ENCODE results near the gene SEMA4D.

The SEMA4D gene

DNA sequence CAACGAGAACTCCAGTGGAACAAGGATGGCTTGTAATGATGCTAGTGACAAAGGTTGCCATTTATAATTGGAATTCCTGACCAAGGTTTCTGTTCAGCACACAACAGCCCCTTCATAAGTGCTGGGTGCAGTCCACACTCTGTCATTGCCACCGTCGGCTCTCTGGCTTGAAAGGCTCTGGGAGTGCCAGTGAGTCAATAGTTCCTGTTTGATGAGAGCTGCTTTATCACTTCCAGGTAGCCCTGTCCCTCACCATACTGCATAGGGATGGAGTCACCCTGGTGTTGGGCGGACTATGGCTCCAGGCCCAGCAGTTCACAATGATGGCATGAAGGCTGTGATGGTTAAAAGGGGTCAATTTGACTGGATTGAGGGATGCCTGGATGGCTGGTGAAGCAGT lies 34.6 kb upstream of the SEMA4D start:
- Mint-ChIP-seq H3K36me3 (ENCODE audit: low read depth) (no peaks in the 10 kb centered on the region), H3K27me3 (ENCODE audit: low read depth, poor library complexity) (peaks cover 3% of the 10 kb centered on the region), H3K4me1 (peaks cover 42% of the 10 kb centered on the region), H3K9me3 (peaks cover 31% of the 10 kb centered on the region), H3K4me3 (no peak overlapping the region), H3K27ac (no peak overlapping the region)
- TF ChIP-seq, protein P1, sequence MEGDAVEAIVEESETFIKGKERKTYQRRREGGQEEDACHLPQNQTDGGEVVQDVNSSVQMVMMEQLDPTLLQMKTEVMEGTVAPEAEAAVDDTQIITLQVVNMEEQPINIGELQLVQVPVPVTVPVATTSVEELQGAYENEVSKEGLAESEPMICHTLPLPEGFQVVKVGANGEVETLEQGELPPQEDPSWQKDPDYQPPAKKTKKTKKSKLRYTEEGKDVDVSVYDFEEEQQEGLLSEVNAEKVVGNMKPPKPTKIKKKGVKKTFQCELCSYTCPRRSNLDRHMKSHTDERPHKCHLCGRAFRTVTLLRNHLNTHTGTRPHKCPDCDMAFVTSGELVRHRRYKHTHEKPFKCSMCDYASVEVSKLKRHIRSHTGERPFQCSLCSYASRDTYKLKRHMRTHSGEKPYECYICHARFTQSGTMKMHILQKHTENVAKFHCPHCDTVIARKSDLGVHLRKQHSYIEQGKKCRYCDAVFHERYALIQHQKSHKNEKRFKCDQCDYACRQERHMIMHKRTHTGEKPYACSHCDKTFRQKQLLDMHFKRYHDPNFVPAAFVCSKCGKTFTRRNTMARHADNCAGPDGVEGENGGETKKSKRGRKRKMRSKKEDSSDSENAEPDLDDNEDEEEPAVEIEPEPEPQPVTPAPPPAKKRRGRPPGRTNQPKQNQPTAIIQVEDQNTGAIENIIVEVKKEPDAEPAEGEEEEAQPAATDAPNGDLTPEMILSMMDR (IDR thresholded peaks at IDR 0.05), result no peak
- DNase-seq, result no peak

DNA sequence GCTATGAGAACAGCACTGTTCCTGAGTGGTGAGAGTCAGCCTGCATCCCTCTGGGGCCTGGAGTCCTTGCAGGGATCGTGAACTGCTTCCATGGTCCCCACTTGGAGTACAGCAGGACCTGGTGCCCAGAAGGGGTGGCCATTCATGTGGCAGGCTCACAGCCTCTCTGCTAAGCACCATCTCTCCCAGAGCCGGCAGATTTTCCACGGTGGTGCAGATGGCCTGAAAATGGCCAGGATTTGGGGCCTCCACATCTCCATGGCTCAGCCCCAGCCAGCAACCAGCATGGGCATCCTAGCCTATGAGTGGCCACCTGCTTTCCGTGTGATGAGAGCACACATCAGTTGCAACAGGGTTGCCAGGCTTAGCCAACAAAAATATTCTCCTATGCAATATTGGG lies 33.9 kb upstream of the SEMA4D start:
- no peaks in the 10 kb centered on the region for H3K36me3 Mint-ChIP-seq (ENCODE audit: low read depth)
- H3K27ac Mint-ChIP-seq, result no peak overlapping the region
- DNase-seq, result no peak
- H3K27me3 Mint-ChIP-seq (ENCODE audit: low read depth, poor library complexity), result peaks cover 2% of the 10 kb centered on the region
- peaks cover 42% of the 10 kb centered on the region for H3K4me1 Mint-ChIP-seq
- no peak overlapping the region for H3K4me3 Mint-ChIP-seq
- TF ChIP-seq, protein P1 (IDR thresholded peaks at IDR 0.05), result no peak
- H3K9me3 Mint-ChIP-seq, result peaks cover 31% of the 10 kb centered on the region

DNA sequence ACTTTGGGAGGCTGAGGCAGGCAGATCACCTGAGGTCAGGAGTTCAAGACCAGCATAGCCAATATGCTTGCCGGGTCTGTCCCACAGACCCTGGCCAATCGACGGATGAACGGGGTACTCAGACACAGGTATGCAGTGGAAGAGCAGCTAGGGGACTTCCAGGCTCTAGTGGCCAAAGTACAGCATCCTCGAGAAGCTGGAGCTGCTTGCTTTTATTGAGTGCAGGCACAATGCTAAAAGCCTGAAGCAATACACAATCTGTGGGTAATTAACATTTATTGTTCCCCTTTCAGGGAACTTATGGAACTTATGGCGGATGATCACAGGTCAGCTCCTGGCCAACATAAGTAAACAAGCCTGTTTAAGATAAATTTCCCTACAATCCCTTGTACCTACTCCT lies 32.8 kb upstream of the SEMA4D start:
- H3K27ac Mint-ChIP-seq, result no peak overlapping the region
- TF ChIP-seq, protein P1 (IDR thresholded peaks at IDR 0.05), result no peak
- peaks cover 31% of the 10 kb centered on the region for H3K9me3 Mint-ChIP-seq
- peaks cover 46% of the 10 kb centered on the region for H3K4me1 Mint-ChIP-seq
- no peaks in the 10 kb centered on the region for H3K36me3 Mint-ChIP-seq (ENCODE audit: low read depth)
- H3K27me3 Mint-ChIP-seq (ENCODE audit: low read depth, poor library complexity), result no peaks in the 10 kb centered on the region
- H3K4me3 Mint-ChIP-seq, result no peak overlapping the region
- no peak for DNase-seq

DNA sequence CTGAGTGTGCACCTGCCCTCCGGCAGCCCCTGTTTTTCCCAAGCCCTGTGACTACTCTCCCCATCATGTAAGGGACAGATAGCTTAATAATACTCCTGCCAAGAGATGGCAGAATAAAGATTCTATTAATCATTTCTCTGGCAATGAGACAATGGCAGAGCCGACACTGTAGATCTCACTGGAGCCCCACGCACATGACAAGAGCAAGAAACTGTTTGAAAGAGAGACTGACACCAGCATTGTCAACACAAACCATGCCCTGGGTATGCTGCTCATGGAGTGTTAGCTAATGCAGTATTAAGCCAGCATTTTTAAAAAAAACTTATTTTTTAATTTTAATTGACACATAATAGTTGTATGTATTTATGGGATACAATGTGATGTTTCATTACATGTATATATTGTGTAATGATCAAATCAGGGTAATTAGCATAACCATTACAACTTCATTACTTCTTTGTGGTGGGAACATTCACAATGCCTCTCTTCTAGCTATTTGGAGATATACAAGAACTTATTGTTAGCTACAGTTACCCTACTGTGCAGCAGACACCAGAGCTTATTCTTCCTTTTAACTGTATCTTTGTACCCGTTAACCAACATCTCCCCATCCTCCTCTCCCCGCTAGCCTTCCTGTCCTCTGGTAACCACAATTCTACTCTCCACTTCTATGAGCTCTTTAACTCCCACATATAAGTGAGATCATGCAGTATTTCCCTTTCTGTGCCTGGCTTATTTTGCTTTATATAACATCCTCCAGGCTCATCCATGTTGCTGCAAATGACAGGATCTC lies 31.5 kb upstream of the SEMA4D start:
- DNase-seq, result no peak
- Mint-ChIP-seq H3K36me3 (ENCODE audit: low read depth) (no peaks in the 10 kb centered on the region), H3K4me3 (no peak overlapping the region), H3K4me1 (peaks cover 47% of the 10 kb centered on the region), H3K27ac (no peak overlapping the region), H3K9me3 (peaks cover 31% of the 10 kb centered on the region), H3K27me3 (ENCODE audit: low read depth, poor library complexity) (peaks cover 4% of the 10 kb centered on the region)
- TF ChIP-seq, protein P1 (IDR thresholded peaks at IDR 0.05), result no peak

DNA sequence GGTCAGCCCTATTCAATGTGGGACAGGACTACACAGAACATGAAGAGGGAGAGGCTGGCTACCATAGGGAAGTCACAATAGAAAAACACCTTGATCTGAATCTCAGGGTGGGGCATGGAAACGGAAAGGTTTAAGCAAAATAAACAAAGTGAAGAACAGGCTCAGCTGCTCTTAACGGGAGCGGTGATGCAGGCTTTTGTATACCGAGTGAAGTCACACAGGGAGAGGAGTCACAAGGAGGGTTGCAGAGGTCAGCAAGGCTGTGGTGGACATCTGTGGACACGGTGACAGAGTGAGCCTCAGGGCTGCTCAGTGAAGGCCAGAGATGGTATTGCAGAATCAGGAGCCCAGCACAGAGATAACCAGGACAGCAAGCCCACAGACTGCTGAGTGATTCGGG lies 30.6 kb upstream of the SEMA4D start:
- no peak for DNase-seq
- Mint-ChIP-seq H3K4me1 (peaks cover 41% of the 10 kb centered on the region), H3K9me3 (peaks cover 31% of the 10 kb centered on the region), H3K36me3 (ENCODE audit: low read depth) (no peaks in the 10 kb centered on the region), H3K27me3 (ENCODE audit: low read depth, poor library complexity) (peaks cover 4% of the 10 kb centered on the region), H3K27ac (no peak overlapping the region), H3K4me3 (no peak overlapping the region)
- TF ChIP-seq, protein P1 (IDR thresholded peaks at IDR 0.05), result no peak

DNA sequence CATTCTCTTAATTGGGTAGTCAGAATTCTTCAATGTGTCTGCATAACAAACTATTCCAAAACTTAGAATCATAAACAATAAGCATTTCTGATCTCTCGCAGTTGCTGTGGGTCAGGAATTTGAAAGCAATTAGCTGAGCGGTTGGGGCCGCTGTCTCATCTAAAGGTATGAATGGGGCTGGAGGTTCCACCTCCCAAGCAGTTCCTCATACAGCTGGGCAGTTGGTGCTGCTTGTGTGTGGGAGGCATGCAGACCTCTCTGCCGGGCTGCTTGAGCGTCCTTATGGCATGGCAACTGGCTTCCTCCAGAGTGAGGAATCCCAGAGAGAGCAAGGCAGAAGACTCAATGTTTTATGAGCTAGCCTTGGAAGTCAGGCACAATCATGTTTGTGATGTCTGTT lies 30.2 kb upstream of the SEMA4D start:
- TF ChIP-seq, protein P1 (IDR thresholded peaks at IDR 0.05), result no peak

More for the DNA sequence above, 30.2 kb upstream of the SEMA4D start:
- H3K4me1 Mint-ChIP-seq, result peaks cover 37% of the 10 kb centered on the region
- no peak overlapping the region for H3K27ac Mint-ChIP-seq
- H3K4me3 Mint-ChIP-seq, result no peak overlapping the region
- H3K36me3 Mint-ChIP-seq (ENCODE audit: low read depth), result no peaks in the 10 kb centered on the region
- DNase-seq, result no peak
- peaks cover 4% of the 10 kb centered on the region for H3K27me3 Mint-ChIP-seq (ENCODE audit: low read depth, poor library complexity)
- H3K9me3 Mint-ChIP-seq, result peaks cover 31% of the 10 kb centered on the region

Data from nephron progenitor cell (in vitro differentiated cells).